GM10266 (cell line): Measurements from ENCODE around the gene SGK2.
A peak's percentile ranks its signal among the peaks of the same experiment; 100 is the strongest.

Experiments
- DNase-seq: peaks from one replicate; pipeline ENCODE4 v3.0.0; 2012; ENCODE audit errors: extremely low spot score
- TF ChIP-seq, protein P1 (sequence below): IDR thresholded peaks from 2 replicates; pipeline ENCODE4 v1.5.1; 2012; ENCODE audit warnings: mild to moderate bottlenecking, low read depth; ENCODE audit not compliant: control insufficient read depth, insufficient read depth; ENCODE audit errors: missing control alignments

Gene SGK2

DNA sequence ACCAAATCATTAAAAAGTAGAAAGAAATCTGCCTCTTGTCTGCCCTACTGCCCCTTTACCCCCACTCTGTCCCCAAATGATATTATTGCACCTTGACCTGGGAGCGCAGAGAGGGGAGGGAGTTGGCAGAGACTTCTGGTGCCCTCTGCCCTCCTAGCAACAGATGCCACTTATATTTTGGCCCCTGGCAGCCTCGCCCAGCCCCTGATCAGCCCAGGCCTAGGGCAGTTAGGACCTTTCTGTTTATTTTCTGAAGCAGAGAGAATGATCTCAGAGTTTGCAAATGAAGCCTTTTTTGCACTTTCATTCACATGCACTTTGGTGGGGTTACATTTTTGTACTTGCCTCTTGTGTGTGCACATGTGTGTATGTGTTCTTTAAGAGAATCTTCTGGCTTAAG, 8.4 kb upstream of the SGK2 start:
- DNase-seq, result no peak
- TF ChIP-seq, protein P1, sequence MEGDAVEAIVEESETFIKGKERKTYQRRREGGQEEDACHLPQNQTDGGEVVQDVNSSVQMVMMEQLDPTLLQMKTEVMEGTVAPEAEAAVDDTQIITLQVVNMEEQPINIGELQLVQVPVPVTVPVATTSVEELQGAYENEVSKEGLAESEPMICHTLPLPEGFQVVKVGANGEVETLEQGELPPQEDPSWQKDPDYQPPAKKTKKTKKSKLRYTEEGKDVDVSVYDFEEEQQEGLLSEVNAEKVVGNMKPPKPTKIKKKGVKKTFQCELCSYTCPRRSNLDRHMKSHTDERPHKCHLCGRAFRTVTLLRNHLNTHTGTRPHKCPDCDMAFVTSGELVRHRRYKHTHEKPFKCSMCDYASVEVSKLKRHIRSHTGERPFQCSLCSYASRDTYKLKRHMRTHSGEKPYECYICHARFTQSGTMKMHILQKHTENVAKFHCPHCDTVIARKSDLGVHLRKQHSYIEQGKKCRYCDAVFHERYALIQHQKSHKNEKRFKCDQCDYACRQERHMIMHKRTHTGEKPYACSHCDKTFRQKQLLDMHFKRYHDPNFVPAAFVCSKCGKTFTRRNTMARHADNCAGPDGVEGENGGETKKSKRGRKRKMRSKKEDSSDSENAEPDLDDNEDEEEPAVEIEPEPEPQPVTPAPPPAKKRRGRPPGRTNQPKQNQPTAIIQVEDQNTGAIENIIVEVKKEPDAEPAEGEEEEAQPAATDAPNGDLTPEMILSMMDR, result no peak

DNA sequence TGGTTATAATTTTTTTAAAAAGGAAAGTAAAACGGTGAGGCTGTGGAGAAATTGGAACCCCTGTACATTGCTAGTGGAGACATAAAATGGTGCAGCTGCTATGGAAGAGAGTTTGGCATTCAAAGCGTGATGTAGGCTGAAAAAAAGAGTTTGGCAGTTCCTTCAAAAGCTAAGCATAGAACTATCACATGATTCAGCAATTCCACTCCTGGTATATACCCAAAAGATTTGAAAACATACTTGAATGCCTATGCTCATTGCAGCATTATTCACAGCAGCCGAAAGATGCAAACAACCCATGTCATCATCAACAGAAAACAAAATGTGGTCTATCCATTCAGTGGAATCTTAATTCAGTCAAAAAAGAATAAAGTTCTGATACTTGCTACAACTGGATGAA, 4.5 kb upstream of the SGK2 start:
- DNase-seq, result no peak
- TF ChIP-seq, protein P1, result no peak

DNA sequence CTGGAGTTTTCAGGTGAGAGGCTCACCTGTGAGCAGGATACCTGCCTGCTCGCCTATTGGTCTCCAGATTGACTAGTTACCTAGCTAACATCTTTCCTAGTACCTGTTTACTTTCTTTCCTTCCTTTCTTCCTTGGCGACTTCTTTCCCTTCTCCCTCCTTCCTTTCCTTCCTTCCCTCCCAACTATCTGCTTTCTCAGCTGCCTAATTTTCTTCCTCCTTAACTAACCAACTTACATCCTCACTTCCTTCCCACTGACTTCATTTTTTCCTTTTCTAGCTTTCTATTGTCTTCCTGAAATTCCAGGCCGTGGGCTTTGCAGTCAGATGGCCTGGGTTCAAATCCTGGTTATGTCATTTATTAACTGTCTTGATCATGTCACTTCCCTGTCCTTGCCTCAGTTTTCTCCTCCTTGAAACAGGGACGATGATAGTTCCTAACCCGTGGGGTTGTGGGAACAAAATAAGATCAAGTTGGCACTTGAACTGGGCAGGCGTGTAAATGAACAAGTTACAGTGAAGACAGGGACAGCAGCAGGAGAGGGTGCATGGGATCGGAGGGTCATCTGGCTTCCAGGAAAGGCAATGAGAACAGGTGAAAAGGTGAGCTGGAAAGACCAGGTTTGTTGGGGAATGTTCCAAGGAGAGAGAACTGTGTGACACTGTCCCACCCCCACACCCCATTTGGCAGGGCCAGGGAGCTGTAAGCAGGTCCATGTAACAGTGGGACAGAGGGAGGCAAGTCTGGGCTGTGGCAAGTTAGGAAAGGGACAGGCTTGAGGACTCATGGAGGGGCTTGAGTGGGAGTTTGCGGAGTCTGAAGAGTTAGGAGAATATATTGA, 540 bp downstream of the SGK2 start:
- no peak for DNase-seq

DNA sequence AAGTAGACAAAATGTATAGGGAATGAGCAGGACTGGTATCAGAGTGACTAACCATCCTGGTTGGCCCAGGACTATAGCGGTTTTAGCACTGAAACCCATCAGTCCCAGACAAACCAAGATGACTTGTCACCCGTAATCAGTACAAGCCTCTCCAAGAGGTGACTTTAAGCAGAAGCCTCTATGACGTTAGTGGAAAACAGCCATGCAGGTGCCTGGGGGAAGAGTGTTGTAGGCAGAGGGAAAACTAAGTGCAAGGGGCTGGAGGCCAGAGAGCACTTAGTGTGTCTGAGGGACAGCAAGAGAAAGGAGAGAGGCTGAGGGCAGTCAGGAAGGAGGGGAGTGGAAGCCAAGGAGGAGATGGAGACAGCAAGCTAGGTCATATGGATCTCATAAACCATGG, 2.1 kb downstream of the SGK2 start:
- TF ChIP-seq, protein P1, result no peak
- no peak for DNase-seq

More for the DNA sequence above, 540 bp downstream of the SGK2 start:
- TF ChIP-seq, protein P1, result no peak

DNA sequence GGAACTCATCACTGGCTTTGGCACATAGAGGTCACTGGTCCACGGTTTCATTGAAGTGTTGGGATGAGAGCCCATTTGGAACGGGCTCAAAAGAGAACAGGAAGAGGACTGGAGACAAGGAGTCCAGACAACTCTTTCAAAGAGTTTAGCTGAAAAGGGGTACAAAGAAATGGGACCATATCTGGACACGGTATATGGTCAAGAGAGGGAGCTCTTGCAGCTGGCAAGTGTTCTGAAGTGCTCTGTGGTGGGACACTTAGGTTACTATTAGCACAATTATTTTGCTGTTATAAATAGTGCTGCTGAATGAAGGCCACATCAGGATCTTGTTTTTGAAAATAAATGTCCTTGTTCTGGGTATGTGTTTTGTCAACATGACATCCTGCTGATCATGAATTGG, 4.6 kb downstream of the SGK2 start:
- DNase-seq, result no peak
- TF ChIP-seq, protein P1, result peak; percentile 9

DNA sequence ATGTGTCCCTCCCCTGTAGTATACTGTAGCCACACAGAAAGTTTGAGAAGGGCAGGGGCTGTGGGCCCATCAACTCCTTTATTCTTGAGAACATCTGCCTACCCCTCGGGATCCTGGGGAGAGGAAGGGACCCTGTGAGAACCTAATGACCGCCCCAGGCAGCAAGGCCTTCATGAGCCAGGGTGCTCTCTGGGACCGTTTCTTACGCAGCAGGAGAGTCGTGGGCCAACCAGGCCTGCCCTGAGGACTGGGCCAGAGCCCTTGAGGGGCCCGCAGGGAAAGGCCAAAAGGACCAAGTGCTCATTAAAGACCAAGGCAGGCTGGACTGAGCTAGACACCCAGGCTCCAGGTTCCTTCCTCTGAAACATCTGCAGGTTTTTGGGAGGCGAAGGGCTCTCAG, 5.2 kb downstream of the SGK2 start:
- TF ChIP-seq, protein P1, result no peak

DNA sequence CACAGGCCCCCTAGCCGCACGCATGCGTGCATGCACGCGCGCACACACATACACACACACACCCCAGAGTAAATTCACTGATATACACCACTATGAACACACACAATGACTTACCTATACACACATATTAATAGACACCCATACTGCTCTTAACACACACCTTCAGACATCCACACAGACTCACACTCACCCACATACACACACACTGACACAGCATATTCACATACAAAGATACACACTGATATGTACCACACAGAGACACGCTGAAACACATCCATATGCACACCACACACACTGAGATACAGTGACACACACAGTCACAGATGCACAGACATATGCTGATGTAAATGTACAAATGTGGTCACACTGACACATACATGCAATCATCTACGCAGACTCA, 5.6 kb downstream of the SGK2 start:
- TF ChIP-seq, protein P1, result no peak
- no peak for DNase-seq

More for the DNA sequence above, 5.2 kb downstream of the SGK2 start:
- DNase-seq, result no peak
